A673 (cell line): Measurements from ENCODE around the gene MCM3. TPM values are rescaled to one million over a fixed set of nuclear protein-coding genes. Genes with fewer than 3 reads are reported as not detected.

Experiments
- BruUV-seq: library from RNA; stranded (reverse); fragments of 400-500 nt; replicated peaks from 2 replicates; lab custom pipeline; 2021; lab: Mats Ljungman, UMichigan
- CTCF ChIA-PET: fragments of 300-600 bp; sonication (Branson Sonifier 250); formaldehyde crosslinking; loops from one replicate; lab custom pipeline; 2022; ENCODE audit warnings: antibody characterized with exemption; lab: Charles Lee
- POLR2A ChIA-PET: fragments of 300-600 bp; sonication (Branson Sonifier 250); formaldehyde crosslinking; loops from one replicate; lab custom pipeline; 2022; ENCODE audit warnings: antibody characterized with exemption; ENCODE audit not compliant: low non-redundant PET; lab: Charles Lee
- DNase-seq: peaks from one replicate; pipeline ENCODE4 v3.0.0-alpha.2; 2015; ENCODE audit warnings: low spot score
- H3K27ac ChIP-seq: fragments of 200-600 bp; sonication (generic); 2 replicates; pipeline ENCODE4 v1.5.1; 2016; ENCODE audit warnings: mixed run types, low read depth, mild to moderate bottlenecking, mixed read lengths, antibody characterized with exemption, low read length; ENCODE audit not compliant: poor library complexity, severe bottlenecking
- H3K27me3 ChIP-seq: fragments of 200-600 bp; sonication (generic); replicated peaks from 2 replicates; pipeline ENCODE4 v1.6.1; 2017; ENCODE audit warnings: mixed run types, low read depth, mild to moderate bottlenecking, mixed read lengths, antibody characterized with exemption, low read length; ENCODE audit not compliant: insufficient read depth, poor library complexity
- H3K36me3 ChIP-seq: fragments of 200-600 bp; sonication (generic); 2 replicates; pipeline ENCODE4 v1.6.1; 2016; ENCODE audit warnings: mixed run types, mild to moderate bottlenecking, mixed read lengths, antibody characterized with exemption, low read length; ENCODE audit not compliant: insufficient read depth, poor library complexity, severe bottlenecking
- H3K4me1 ChIP-seq: fragments of 200-600 bp; sonication (generic); 2 replicates; pipeline ENCODE4 v1.6.1; 2017; ENCODE audit warnings: mixed run types, mild to moderate bottlenecking, mixed read lengths, antibody characterized with exemption, low read length; ENCODE audit not compliant: insufficient read depth, poor library complexity, severe bottlenecking
- H3K4me3 ChIP-seq: fragments of 200-600 bp; sonication (generic); 2 replicates; pipeline ENCODE4 v1.5.1; 2016; ENCODE audit warnings: low read depth, mixed run types, mild to moderate bottlenecking, mixed read lengths, low read length; ENCODE audit not compliant: poor library complexity, severe bottlenecking
- H3K9me3 ChIP-seq: fragments of 200-600 bp; sonication (generic); 2 replicates; pipeline ENCODE4 v1.6.1; 2016; ENCODE audit warnings: mixed run types, low read depth, mild to moderate bottlenecking, mixed read lengths, antibody characterized with exemption, low read length; ENCODE audit not compliant: poor library complexity, severe bottlenecking
- CTCF ChIP-seq: fragments of 300-800, 200-600 bp; sonication (generic); conservative IDR thresholded peaks from 2 replicates; pipeline ENCODE4 v1.5.1; 2017; ENCODE audit warnings: low read depth, mild to moderate bottlenecking, antibody characterized with exemption, low read length, moderate library complexity, mixed read lengths
- EZH2 ChIP-seq: fragments of 200-600 bp; sonication (generic); IDR thresholded peaks from 2 replicates; pipeline ENCODE4 v1.6.1; 2017; ENCODE audit warnings: borderline replicate concordance, low read depth, mild to moderate bottlenecking, mixed read lengths, antibody characterized with exemption, low read length; ENCODE audit not compliant: poor library complexity, severe bottlenecking
- intact Hi-C: fragments of 100-400 bp; cut with micrococcal nuclease; formaldehyde crosslinking; loops from one replicate; pipeline ENCODE4 v1.10.0; 2022; ENCODE audit not compliant: unreplicated experiment
- total RNA-seq: library from RNA; stranded (reverse); gene quantifications from 2 replicates; pipeline ENCODE4 v1.2.3, GENCODE V29; 2021

MCM3 gene
- total RNA-seq, 1 experiment from 2014 or later, result 233 TPM

- CTCF ChIA-PET, result no interaction called here
- DNase-seq, result no peak
- H3K27me3 ChIP-seq, result no peaks in the 10 kb centered on the region
- TF ChIP-seq CTCF, result no peak
- TF ChIP-seq EZH2, result no peak
- H3K4me1 ChIP-seq, result no peaks in the 10 kb centered on the region
- POLR2A ChIA-PET, result no interaction called here
- no TSS peak for BruUV-seq
- no peaks in the 10 kb centered on the region for H3K9me3 ChIP-seq
- no peaks in the 10 kb centered on the region for H3K36me3 ChIP-seq
- no peak overlapping the region for H3K27ac ChIP-seq
- H3K4me3 ChIP-seq, result no peak overlapping the region
- intact Hi-C loops, result no loop called here
Observed at GRCh38 chr6:52326540-52327364, 42.2 kb upstream of the MCM3 start.

- intact Hi-C loops, result no loop called here
- H3K27ac ChIP-seq, result no peak overlapping the region
- no peaks in the 10 kb centered on the region for H3K36me3 ChIP-seq
- no peaks in the 10 kb centered on the region for H3K27me3 ChIP-seq
- H3K4me1 ChIP-seq, result no peaks in the 10 kb centered on the region
- BruUV-seq, result no TSS peak
- DNase-seq, result no peak
- no peak overlapping the region for H3K4me3 ChIP-seq
- ChIA-PET CTCF (no interaction called here), POLR2A (no interaction called here)
- no peaks in the 10 kb centered on the region for H3K9me3 ChIP-seq
- TF ChIP-seq CTCF, result no peak
- no peak for TF ChIP-seq EZH2
Observed at GRCh38 chr6:52325695-52326471, 41.3 kb upstream of the MCM3 start.

GRCh38 chr6:52324189-52324588 is 39.6 kb upstream of the MCM3 start:
- no peaks in the 10 kb centered on the region for H3K4me1 ChIP-seq
- BruUV-seq, result no TSS peak
- no peak for TF ChIP-seq EZH2
- no peak for TF ChIP-seq CTCF
- H3K36me3 ChIP-seq, result no peaks in the 10 kb centered on the region
- ChIA-PET POLR2A (no interaction called here), CTCF (no interaction called here)
- intact Hi-C loops, result no loop called here
- H3K27ac ChIP-seq, result no peak overlapping the region
- no peaks in the 10 kb centered on the region for H3K27me3 ChIP-seq
- H3K4me3 ChIP-seq, result no peak overlapping the region
- H3K9me3 ChIP-seq, result no peaks in the 10 kb centered on the region
- no peak for DNase-seq
